BE2C (cell line): Measurements from ENCODE around the gene UNC13A.

Experiments
- DNase-seq: peaks from one replicate; pipeline ENCODE4 v3.0.0-alpha.2; 2020
- H3K27me3 ChIP-seq: fragments of 250-450 bp; sonication (Bioruptor Pico); 2 replicates; pipeline ENCODE4 v1.5.1; 2020; ENCODE audit warnings: mild to moderate bottlenecking
- H3K36me3 ChIP-seq: fragments of 250-450 bp; sonication (Bioruptor Pico); 2 replicates; pipeline ENCODE4 v1.5.1; 2020; ENCODE audit warnings: mild to moderate bottlenecking
- H3K4me1 ChIP-seq: fragments of 250-450 bp; sonication (Bioruptor Pico); 2 replicates; pipeline ENCODE4 v1.5.1; 2020
- H3K4me3 ChIP-seq: 2 replicates; pipeline ENCODE4 v1.5.1; 2011; ENCODE audit warnings: low read depth, low read length
- H3K9me3 ChIP-seq: fragments of 250-450 bp; sonication (Bioruptor Pico); 2 replicates; pipeline ENCODE4 v1.5.1; 2020
- CTCF ChIP-seq: IDR thresholded peaks from 2 replicates; pipeline ENCODE4 v1.5.1; 2012; ENCODE audit warnings: mild to moderate bottlenecking, low read depth, low read length

The UNC13A gene

GRCh38 chr19:17581211-17581874, 106.8 kb downstream of the UNC13A start:
- Histone ChIP-seq H3K9me3 (no peaks in the 10 kb centered on the region), H3K4me1 (peaks cover 2% of the 10 kb centered on the region; the same call in 1 of the 2 replicates), H3K4me3 (no peak overlapping the region), H3K36me3 (peaks cover 32% of the 10 kb centered on the region), H3K27me3 (no peaks in the 10 kb centered on the region)
- DNase-seq: no peak
- TF ChIP-seq CTCF: no peak

GRCh38 chr19:17580470-17581144, 107.5 kb downstream of the UNC13A start:
- no peak for DNase-seq
- no peaks in the 10 kb centered on the region for H3K27me3 ChIP-seq
- peaks cover 2% of the 10 kb centered on the region; the same call in 1 of the 2 replicates for H3K4me1 ChIP-seq
- H3K36me3 ChIP-seq: peaks cover 37% of the 10 kb centered on the region
- H3K9me3 ChIP-seq: no peaks in the 10 kb centered on the region
- TF ChIP-seq CTCF: no peak
- no peak overlapping the region for H3K4me3 ChIP-seq

GRCh38 chr19:17579661-17580244, 108.4 kb downstream of the UNC13A start:
- no peak for TF ChIP-seq CTCF
- H3K36me3 ChIP-seq: peaks cover 37% of the 10 kb centered on the region
- DNase-seq: peak; percentile 93

GRCh38 chr19:17577457-17578097, 110.6 kb downstream of the UNC13A start:
- Histone ChIP-seq H3K36me3 (peaks cover 40% of the 10 kb centered on the region), H3K9me3 (no peaks in the 10 kb centered on the region), H3K4me1 (peaks cover 2% of the 10 kb centered on the region; the same call in 1 of the 2 replicates), H3K4me3 (no peak overlapping the region), H3K27me3 (no peaks in the 10 kb centered on the region)
- TF ChIP-seq CTCF: no peak
- no peak for DNase-seq

More at GRCh38 chr19:17579661-17580244, 108.4 kb downstream of the UNC13A start:
- Histone ChIP-seq H3K9me3 (no peaks in the 10 kb centered on the region), H3K27me3 (no peaks in the 10 kb centered on the region), H3K4me3 (peak overlapping the region; percentile 32), H3K4me1 (peaks cover 2% of the 10 kb centered on the region; the same call in 1 of the 2 replicates)

GRCh38 chr19:17576758-17577456, 111.2 kb downstream of the UNC13A start:
- peak; percentile 70 for DNase-seq
- Histone ChIP-seq H3K9me3 (no peaks in the 10 kb centered on the region), H3K4me3 (no peak overlapping the region), H3K27me3 (no peaks in the 10 kb centered on the region), H3K36me3 (peaks cover 37% of the 10 kb centered on the region), H3K4me1 (peaks cover 2% of the 10 kb centered on the region; the same call in 1 of the 2 replicates)
- TF ChIP-seq CTCF: no peak
